Karpas-422 (cell line): ENCODE results near the gene CPPED1. TPM values are rescaled to one million over a fixed set of nuclear protein-coding genes. Genes with fewer than 3 reads are reported as not detected.
"Not testable (repeated sequence)": the region's sequence is repeated elsewhere in the genome, so short reads cannot be mapped to it uniquely, and the experiment has no call there.

Source experiments
- DNase-seq: peaks from one replicate; pipeline ENCODE4 v3.0.0-alpha.2; 2015
- H2AFZ ChIP-seq: fragments of 200-600 bp; sonication (generic); 2 replicates; pipeline ENCODE4 v1.6.1; 2014; ENCODE audit warnings: antibody characterized with exemption, low read length, mixed read lengths
- H3K27ac ChIP-seq: fragments of 200-600 bp; sonication (generic); 2 replicates; pipeline ENCODE4 v1.5.1; 2014; ENCODE audit warnings: mild to moderate bottlenecking, low read length, moderate library complexity
- H3K27me3 ChIP-seq: fragments of 200-600 bp; sonication (generic); 2 replicates; pipeline ENCODE4 v1.6.1; 2014; ENCODE audit warnings: low read length, mixed read lengths
- H3K36me3 ChIP-seq: fragments of 200-600 bp; sonication (generic); 2 replicates; pipeline ENCODE4 v1.6.1; 2014; ENCODE audit warnings: low read length, mixed read lengths; ENCODE audit not compliant: insufficient read depth
- H3K4me1 ChIP-seq: fragments of 200-600 bp; sonication (generic); 2 replicates; pipeline ENCODE4 v1.6.1; 2014; ENCODE audit warnings: mild to moderate bottlenecking, low read length, mixed read lengths
- H3K4me2 ChIP-seq: fragments of 200-600 bp; sonication (generic); 2 replicates; pipeline ENCODE4 v1.6.1; 2014; ENCODE audit warnings: low read length, low read depth, mild to moderate bottlenecking; ENCODE audit not compliant: poor library complexity, severe bottlenecking
- H3K4me3 ChIP-seq: fragments of 200-600 bp; sonication (generic); 2 replicates; pipeline ENCODE4 v1.5.1; 2014; ENCODE audit warnings: mild to moderate bottlenecking, antibody characterized with exemption, low read length, mixed read lengths
- H3K79me2 ChIP-seq: fragments of 200-600 bp; sonication (generic); 2 replicates; pipeline ENCODE4 v1.6.1; 2014; ENCODE audit warnings: mild to moderate bottlenecking, low read length, mixed read lengths
- H3K9ac ChIP-seq: fragments of 200-600 bp; sonication (generic); 2 replicates; pipeline ENCODE4 v1.6.0; 2014; ENCODE audit warnings: low read length
- H3K9me2 ChIP-seq: fragments of 200-600 bp; sonication (generic), shearing (Covaris generic); replicated peaks from 2 replicates; pipeline ENCODE4 v1.6.0; 2014; ENCODE audit warnings: mild to moderate bottlenecking, low read length, moderate library complexity; ENCODE audit not compliant: insufficient read depth
- H3K9me3 ChIP-seq: fragments of 300-700, 200-600 bp; sonication (generic); 2 replicates; pipeline ENCODE4 v1.6.1; 2014; ENCODE audit warnings: low read length, mixed read lengths
- H4K20me1 ChIP-seq: fragments of 200-600 bp; sonication (generic); 2 replicates; pipeline ENCODE4 v1.6.1; 2014; ENCODE audit warnings: mild to moderate bottlenecking, antibody characterized with exemption, low read length, low read depth; ENCODE audit not compliant: insufficient read depth
- total RNA-seq: library from RNA; depleted of rRNA; stranded (reverse); fragments of >200 nt; shearing (Covaris generic); gene quantifications from 2 replicates; pipeline ENCODE4 v1.2.3, GENCODE V29; 2014; ENCODE audit warnings: low replicate concordance

Gene CPPED1
- total RNA-seq, 1 experiment from 2014 or later = 1.8 TPM

DNA sequence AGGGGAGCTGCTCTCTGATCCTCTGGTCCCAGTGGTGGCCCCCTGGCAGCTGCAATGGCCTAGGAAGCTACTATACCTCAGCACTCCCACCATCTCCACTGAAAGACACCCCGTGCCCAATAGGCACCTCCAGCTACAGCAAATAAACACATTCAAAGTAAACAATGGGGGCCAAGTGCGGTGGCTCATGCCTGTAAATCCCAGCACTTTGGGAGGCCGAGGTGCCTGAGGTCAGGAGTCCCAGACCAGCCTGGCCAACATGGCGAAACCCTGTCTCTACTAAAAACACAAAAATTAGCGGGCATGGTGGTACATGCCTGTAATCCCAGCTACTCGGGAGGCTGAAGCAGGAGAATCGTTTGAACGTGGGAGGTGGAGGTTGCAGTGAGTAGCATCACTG lies 3.7 kb downstream of the CPPED1 start:
- not testable (repeated sequence) for H3K36me3 ChIP-seq, DNase-seq, H3K4me2 ChIP-seq, H3K9me2 ChIP-seq, H3K27me3 ChIP-seq, H3K27ac ChIP-seq, H3K4me1 ChIP-seq, H4K20me1 ChIP-seq, H3K79me2 ChIP-seq, H3K9ac ChIP-seq, H3K4me3 ChIP-seq, H2AFZ ChIP-seq, H3K9me3 ChIP-seq

DNA sequence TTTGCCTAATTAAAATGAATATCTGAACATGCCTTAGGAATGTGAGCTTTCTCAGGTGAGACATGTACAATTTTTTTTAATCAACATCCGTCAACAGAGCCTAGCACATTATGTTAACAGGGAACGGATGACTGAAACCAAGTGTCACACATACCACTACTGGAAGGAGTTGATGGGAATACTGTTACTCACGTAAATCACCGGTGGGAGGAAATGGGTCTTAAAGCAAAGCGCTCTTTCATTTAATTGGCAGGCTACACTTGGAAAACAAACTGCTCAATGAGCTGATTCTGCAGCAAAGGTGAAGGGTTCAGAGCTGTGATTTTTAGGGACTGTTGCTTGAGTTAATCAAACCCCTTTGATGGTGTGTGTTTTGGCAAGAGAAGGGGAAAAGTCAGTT lies 4.8 kb downstream of the CPPED1 start:
- no peaks in the 10 kb centered on the region for H3K36me3 ChIP-seq
- H3K4me1 ChIP-seq = peaks cover 6% of the 10 kb centered on the region; the same call in 1 of the 2 replicates
- H4K20me1 ChIP-seq = no peaks in the 10 kb centered on the region
- H3K9me2 ChIP-seq = no peaks in the 10 kb centered on the region
- no peak overlapping the region for H3K4me2 ChIP-seq
- no peaks in the 10 kb centered on the region for H3K79me2 ChIP-seq
- H3K4me3 ChIP-seq = no peak overlapping the region
- no peaks in the 10 kb centered on the region for H3K27me3 ChIP-seq
- no peak overlapping the region for H3K27ac ChIP-seq
- no peaks in the 10 kb centered on the region for H3K9me3 ChIP-seq
- H2AFZ ChIP-seq = no peak overlapping the region
- no peak overlapping the region for H3K9ac ChIP-seq
- no peak for DNase-seq

DNA sequence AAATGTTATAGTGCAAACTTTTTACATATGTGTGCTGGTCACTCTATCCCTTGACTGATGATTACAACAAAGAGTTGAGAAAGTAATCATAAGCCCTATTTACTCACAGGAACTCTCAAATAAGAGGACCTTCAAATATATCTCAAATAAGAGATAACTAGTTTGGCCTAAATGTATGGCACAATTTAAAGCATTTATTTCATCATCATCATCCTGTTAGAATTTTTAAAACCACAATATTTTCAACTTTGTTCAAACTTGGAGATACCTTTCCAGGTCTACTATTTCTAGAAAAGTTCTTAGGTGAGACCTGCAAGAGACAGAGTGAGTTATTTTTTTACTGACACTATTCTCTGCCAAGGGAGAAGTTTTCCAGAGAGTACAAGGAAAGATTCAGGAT lies 5.5 kb downstream of the CPPED1 start:
- Histone ChIP-seq H3K79me2 (no peaks in the 10 kb centered on the region), H3K9me2 (no peaks in the 10 kb centered on the region), H3K27ac (no peak overlapping the region), H3K4me2 (no peak overlapping the region), H4K20me1 (no peaks in the 10 kb centered on the region), H3K9me3 (no peaks in the 10 kb centered on the region), H3K4me1 (peaks cover 5% of the 10 kb centered on the region; the same call in 1 of the 2 replicates), H3K9ac (no peak overlapping the region), H2AFZ (no peak overlapping the region), H3K36me3 (no peaks in the 10 kb centered on the region), H3K27me3 (no peaks in the 10 kb centered on the region), H3K4me3 (no peak overlapping the region)
- no peak for DNase-seq

DNA sequence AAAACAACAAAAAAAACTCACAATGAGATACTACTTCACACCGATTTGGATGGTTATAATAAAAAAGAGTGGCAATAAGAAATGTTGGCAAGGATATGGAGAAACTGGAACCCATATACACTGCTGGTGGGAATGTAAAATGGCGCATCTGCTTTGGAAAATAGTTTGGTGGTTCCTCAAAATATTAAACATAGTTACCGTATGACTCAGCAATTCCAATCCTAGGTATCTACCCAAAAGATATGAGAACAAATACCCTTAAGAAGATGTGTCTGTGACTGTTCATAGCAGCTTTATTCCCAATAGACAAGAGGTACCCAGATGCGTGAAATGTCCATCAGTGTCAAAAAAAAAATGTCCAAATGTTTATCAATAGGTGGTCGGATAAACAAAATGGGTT lies 7.2 kb downstream of the CPPED1 start:
- Histone ChIP-seq H3K36me3 (no peaks in the 10 kb centered on the region), H3K4me2 (no peak overlapping the region), H3K9ac (no peak overlapping the region), H3K9me2 (no peaks in the 10 kb centered on the region), H3K9me3 (no peaks in the 10 kb centered on the region), H3K27ac (no peak overlapping the region), H3K27me3 (no peaks in the 10 kb centered on the region), H3K4me1 (no peaks in the 10 kb centered on the region), H3K4me3 (no peak overlapping the region), H2AFZ (no peak overlapping the region), H3K79me2 (no peaks in the 10 kb centered on the region), H4K20me1 (no peaks in the 10 kb centered on the region)
- no peak for DNase-seq

DNA sequence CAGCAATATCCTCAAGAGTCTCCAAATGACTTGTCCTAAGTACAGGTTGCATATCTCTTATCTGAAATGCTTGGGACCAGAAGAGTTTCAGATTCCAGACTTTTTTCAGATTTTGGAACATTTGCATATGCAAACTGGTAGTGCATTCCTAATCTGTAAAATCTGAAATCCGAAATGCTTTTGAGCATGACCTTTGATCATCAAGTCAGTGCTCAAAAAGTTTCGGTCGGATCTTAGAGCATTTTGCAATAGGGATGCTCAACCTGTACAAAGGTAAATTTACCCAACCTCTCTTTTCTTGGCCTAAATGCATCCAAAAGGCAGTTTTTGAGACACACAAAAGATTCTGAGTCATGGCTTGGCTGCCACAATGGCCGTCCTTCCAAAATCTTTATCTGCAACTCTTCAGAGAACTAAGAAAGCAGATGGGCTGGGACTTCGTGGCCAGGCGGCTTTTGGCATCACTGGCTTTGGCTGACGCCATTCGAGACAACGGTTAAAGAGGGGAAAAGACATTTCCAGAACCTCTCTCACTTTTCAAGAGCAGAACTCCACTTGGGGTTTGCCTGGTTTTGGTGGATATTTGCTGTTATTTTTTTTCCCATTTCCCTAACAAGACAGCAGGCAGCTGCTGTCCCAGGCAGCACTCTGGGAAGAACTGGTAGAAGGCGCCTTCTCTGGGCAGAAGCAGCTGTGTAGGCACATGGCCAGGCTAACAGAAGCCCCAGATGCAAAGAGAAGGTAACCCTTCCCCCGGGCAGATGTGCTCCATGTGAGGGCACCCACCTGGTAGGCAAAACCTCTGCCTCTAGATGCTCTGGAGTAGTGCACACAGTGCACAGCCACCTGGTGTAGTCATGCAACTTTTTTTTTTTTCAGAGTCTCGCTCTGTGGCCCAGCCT lies 8.9 kb downstream of the CPPED1 start:
- no peaks in the 10 kb centered on the region for H3K9me3 ChIP-seq
- H3K27me3 ChIP-seq = no peaks in the 10 kb centered on the region
- H3K4me3 ChIP-seq = no peak overlapping the region
- no peak overlapping the region for H3K27ac ChIP-seq
- no peak overlapping the region for H3K4me2 ChIP-seq
- H2AFZ ChIP-seq = no peak overlapping the region
- no peaks in the 10 kb centered on the region for H3K9me2 ChIP-seq
- DNase-seq = no peak
- no peaks in the 10 kb centered on the region for H3K36me3 ChIP-seq
- H3K4me1 ChIP-seq = no peaks in the 10 kb centered on the region
- H4K20me1 ChIP-seq = no peaks in the 10 kb centered on the region
- H3K79me2 ChIP-seq = no peaks in the 10 kb centered on the region
- no peak overlapping the region for H3K9ac ChIP-seq

DNA sequence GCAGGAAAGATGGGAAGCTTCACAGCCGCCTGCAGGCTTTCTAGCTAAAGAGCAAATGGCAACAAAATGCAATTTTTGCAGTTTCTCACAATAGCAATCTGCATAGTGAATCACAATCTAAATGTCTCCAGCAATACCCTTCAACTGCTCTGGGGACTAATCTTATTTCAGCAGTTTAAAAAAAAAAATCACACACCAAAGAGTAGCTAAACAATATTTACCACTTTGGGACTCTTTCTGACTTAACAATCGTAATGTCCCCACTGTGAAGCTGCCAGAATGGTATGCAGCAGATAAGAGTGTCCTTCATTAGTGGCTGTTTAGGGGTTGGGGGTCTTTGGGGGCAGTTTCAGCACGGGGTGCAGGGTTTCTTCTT lies 9.8 kb downstream of the CPPED1 start:
- no peaks in the 10 kb centered on the region for H3K79me2 ChIP-seq
- H3K4me2 ChIP-seq = no peak overlapping the region

DNA sequence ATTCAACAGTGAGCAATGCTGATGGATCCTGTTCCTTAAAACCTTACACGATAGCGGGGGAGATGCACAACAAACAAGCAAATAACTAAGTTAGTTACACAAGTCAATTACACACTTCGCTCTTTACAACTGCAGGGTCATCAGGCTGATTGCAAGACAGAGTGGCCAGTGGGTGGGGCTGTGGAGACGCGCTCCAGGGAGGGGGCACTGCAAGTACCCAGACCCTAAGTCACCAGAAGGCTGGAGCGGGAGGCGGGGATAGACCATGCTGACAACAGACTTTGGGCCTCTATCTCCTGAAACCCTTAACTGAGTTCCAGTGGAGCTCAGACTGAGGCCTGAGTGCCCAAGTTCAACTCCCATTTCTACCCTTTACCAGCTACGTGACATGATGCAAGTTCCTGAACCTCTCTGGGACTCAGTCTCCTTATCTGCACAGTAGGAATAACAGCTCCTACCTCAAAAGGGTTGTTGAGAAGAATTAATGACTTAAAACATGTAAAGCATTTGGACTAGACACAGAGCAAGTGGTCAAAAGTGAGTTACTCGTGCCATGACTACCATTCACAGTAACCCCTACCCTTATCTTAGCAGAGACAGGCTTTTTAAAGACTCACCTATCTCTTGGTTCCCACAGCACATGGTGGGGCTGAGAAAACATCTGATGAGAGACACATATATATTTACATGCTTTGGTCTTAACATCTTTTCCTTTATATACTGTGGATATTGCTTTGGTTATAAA lies 10.4 kb downstream of the CPPED1 start:
- H3K27me3 ChIP-seq = no peaks in the 10 kb centered on the region
- H3K9me3 ChIP-seq = no peaks in the 10 kb centered on the region
- no peak overlapping the region for H3K9ac ChIP-seq
- no peak overlapping the region for H3K4me3 ChIP-seq
- H3K4me1 ChIP-seq = no peaks in the 10 kb centered on the region
- no peak overlapping the region for H3K27ac ChIP-seq
- DNase-seq = no peak
- no peaks in the 10 kb centered on the region for H3K79me2 ChIP-seq
- no peak overlapping the region for H2AFZ ChIP-seq
- no peaks in the 10 kb centered on the region for H4K20me1 ChIP-seq
- no peak overlapping the region for H3K4me2 ChIP-seq
- no peaks in the 10 kb centered on the region for H3K9me2 ChIP-seq
- H3K36me3 ChIP-seq = no peaks in the 10 kb centered on the region

More for the DNA sequence above, 9.8 kb downstream of the CPPED1 start:
- Histone ChIP-seq H3K27ac (no peak overlapping the region), H3K36me3 (no peaks in the 10 kb centered on the region), H3K9me2 (no peaks in the 10 kb centered on the region), H3K27me3 (no peaks in the 10 kb centered on the region), H2AFZ (no peak overlapping the region), H3K4me1 (no peaks in the 10 kb centered on the region), H3K9ac (no peak overlapping the region), H4K20me1 (no peaks in the 10 kb centered on the region), H3K4me3 (no peak overlapping the region), H3K9me3 (no peaks in the 10 kb centered on the region)
- no peak for DNase-seq

DNA sequence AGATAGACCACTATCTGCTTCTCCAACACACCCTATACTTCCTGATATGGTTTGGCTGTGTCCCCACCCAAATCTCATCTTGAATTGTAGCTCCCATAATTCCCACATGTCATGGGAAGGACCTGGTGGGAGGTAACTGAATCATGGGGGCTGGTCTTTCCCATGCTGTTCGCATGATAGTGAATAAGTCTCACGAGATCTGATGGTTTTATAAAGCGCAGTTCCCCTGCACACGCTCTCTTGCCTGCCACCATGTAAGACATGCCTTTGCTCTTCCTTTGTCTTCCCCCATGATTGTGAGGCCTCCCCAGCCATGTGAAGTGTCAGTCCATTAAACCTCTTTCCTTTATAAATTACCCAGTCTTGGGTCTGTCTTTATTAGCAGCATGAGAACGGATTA lies 11.2 kb downstream of the CPPED1 start:
- H3K9ac ChIP-seq, H4K20me1 ChIP-seq, H3K4me1 ChIP-seq, H3K27me3 ChIP-seq, H3K4me2 ChIP-seq, H3K36me3 ChIP-seq, H3K27ac ChIP-seq, H3K9me3 ChIP-seq, H2AFZ ChIP-seq, H3K79me2 ChIP-seq, DNase-seq, H3K9me2 ChIP-seq, H3K4me3 ChIP-seq: not testable (repeated sequence)
